OCI-LY7 (cell line): ENCODE measurements around the gene AWAT1.

Experiments
- CTCF ChIP-seq: fragments of 200-600 bp; sonication (generic); conservative IDR thresholded peaks from 2 replicates; pipeline ENCODE4 v1.5.1; 2014; ENCODE audit warnings: mild to moderate bottlenecking, antibody characterized with exemption, low read length, moderate library complexity, mixed read lengths
- EZH2phosphoT487 ChIP-seq: fragments of 200-600 bp; sonication (generic); IDR thresholded peaks from 2 replicates; pipeline ENCODE4 v1.6.1; 2018; ENCODE audit warnings: low read depth, borderline replicate concordance, mild to moderate bottlenecking, mixed run types, antibody characterized with exemption, low read length, moderate library complexity, mixed read lengths

DNA sequence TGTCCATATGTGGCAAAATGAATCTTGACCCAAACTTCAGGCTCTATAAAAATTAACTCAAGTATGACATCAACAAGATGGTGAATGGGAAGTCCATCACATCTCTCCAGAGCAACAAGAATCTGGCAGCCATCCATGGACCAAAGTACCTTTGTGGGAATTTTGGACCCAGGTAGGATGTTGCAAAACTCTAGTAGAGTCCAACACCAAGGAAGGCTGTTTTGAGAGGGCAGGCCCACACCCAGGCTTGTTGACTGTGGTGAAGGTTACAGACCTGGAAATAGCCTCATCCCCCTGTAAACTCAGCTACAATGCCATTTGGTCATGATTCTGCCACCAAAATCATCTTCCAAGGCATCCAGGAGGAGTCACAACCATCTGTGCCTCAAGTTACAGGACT lies 44.2 kb upstream of the AWAT1 start:
- TF ChIP-seq CTCF, result no peak
- TF ChIP-seq EZH2phosphoT487, result no peak
